GM19238 (cell line): ENCODE results near the gene ME1.
A peak's percentile ranks its signal among the peaks of the same experiment; 100 is the strongest.
"Not testable (repeated sequence)": the region's sequence is repeated elsewhere in the genome, so short reads cannot be mapped to it uniquely, and the experiment has no call there.

ENCODE experiments used
- DNase-seq: peaks from one replicate; pipeline ENCODE4 v3.0.0; 2011; ENCODE audit warnings: low spot score; ENCODE audit not compliant: insufficient read length

ME1 gene

DNA sequence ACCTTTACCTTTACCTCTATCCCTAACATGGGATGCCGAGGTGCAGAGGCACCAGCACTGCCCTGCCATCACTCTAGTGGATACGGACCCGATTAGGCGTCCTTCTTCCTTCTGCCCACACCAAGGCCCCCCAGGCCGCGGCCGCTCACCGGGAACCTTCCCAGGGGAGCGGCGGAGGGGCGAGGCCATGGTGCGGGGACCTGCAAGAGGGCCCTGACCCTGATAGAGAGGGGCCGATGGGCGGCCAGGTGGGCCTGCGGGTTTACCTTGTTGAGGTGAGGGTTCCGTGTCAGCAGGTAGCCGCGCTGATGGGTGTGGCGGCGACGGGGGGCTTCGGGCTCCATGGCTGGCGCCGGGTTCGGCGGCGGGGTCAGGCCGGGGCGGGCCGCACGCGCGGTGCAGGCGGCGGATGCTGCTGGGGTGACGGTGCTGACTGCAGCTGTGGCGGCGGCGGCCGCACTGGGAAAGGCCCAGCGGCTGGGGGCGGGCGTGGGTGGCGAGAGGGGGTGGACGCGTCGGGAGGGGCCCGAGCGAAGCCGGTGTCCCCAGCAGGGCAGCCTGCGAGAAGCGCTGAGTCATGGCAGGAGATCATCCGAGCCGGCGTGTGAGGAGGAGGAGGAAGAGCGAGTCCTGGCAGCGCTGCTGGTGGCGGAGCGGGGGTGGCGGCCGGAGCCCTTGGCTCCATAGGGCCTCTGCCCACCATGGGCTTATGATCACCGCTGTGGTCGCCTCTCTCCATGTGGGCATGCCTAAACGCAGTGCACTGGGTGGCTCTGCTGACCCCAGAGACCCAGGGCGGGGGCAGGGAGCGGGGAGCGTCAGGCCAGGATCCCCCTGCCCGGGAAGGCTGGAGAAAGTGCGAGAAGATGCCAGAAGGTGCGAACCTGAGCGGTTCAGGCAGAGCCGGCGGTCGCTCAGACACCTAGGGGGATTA is at the start of gene ME1:
Gene ME1 (minus strand): TSS at position 441 of the 934 bp plus-strand sequence. CDS start 97 bp downstream, at position 344.
- DNase-seq = peak; percentile 49

DNA sequence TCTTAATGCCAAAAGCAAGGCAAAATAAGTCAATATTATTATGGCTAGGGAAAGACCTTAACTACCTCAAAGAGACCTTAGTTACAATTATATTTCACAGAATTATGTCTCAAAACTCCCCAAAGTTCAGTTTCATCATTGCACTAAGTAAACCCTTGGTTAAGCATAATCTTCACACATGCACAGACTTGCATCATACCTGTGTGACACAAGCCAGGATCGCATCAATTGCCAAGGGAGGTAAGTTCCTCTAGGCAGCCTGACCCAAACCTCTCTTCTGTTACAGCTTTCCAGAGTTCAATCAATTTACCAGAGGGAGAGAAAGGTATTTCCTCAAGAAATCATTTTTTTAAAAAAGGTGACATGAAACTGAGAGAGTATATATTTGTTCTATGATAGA is 49.6 kb upstream of the ME1 start:
- no peak for DNase-seq

GRCh38 chr6:83479389-83479788 is 48.5 kb upstream of the ME1 start:
- DNase-seq = no peak

GRCh38 chr6:83476971-83477370 is 46.1 kb upstream of the ME1 start:
- DNase-seq = no peak

DNA sequence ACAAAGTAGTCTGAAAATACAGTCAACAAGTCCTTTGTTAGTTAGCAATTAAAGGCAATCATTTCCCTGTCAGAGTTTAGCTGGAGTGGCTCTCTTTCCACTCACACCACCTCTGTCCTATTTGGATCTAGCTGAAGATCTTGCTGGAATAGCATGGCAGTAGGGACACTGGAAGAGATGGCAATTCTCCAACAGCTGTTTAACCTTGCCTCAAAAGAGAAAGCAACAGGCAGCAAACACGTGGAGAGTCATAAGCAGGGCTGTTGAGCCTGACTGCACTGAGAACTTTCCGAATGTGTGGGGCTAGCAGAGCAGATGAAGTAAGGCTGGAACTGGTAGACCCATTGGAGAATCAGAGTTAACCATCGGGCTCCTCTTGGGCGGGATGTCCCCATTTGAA is 43.5 kb upstream of the ME1 start:
- DNase-seq = no peak

DNA sequence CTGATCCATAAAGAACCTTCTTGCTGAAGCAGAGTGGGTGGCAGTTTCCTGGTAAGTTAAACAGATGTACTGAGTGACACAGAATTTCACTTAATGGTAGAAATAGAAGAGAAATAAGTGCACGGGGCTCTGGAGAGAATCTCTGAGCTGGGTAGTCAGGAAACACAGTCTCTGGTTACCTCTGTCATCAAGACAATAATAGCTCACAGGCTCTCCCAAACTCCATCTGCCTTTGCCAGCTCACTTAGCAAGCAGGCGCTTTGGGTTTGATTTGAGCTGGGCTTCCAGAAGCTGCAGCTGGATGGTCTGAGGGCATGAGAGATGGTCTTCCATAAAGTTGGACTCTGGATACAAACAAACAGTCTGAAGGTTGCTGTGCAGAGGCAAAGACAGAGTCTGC is 41.9 kb upstream of the ME1 start:
- no peak for DNase-seq

GRCh38 chr6:83470587-83470986 is 39.7 kb upstream of the ME1 start:
- DNase-seq = no peak

GRCh38 chr6:83470001-83470400 is 39.1 kb upstream of the ME1 start:
- DNase-seq = no peak

GRCh38 chr6:83467620-83468036 is 36.8 kb upstream of the ME1 start:
- no peak for DNase-seq

DNA sequence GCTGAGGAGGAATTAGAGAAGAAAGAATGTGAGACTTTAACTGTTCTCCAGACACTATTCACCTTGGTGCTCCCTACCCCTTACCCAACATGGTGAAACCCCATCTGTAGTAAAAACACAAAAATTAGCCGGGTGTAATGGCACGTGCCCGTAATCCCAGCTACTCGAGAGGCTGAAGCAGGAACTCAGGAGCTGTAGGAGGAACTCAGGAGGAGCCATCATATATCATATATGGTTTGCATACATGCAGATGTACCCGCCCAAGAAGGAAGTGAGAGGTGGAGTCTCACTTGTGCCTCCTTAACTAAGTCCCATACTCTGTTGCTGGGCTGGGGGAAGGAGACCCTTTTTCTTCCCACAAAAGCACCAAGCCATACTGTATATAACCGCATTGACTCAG is 35.5 kb upstream of the ME1 start:
- no peak for DNase-seq

- DNase-seq = no peak
Observed at GRCh38 chr6:83464381-83465140, 33.7 kb upstream of the ME1 start.

DNA sequence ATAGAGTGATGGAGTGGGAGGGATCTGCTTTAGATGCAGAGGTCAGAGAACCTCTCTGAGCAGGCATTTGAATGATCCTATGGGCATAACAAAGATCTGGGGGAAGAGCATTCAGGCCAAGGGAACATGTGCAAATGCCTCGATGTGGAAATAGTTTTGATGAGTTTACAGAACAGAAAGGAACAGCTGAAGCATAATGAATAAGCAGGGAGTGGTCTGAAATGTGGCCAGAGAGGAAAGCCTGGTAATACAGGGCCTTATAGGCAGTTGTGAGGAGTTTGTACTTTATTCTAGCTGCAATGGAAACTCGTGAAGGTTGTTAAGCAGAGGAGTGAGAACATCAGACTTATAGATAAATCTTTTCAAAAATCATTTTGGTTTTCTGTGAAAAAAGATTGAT is 33.0 kb upstream of the ME1 start:
- no peak for DNase-seq

GRCh38 chr6:83462524-83462923 is 31.7 kb upstream of the ME1 start:
- no peak for DNase-seq

GRCh38 chr6:83461438-83461837 is 30.6 kb upstream of the ME1 start:
- DNase-seq = no peak

- no peak for DNase-seq
Observed at GRCh38 chr6:83459663-83460062, 28.8 kb upstream of the ME1 start.

DNA sequence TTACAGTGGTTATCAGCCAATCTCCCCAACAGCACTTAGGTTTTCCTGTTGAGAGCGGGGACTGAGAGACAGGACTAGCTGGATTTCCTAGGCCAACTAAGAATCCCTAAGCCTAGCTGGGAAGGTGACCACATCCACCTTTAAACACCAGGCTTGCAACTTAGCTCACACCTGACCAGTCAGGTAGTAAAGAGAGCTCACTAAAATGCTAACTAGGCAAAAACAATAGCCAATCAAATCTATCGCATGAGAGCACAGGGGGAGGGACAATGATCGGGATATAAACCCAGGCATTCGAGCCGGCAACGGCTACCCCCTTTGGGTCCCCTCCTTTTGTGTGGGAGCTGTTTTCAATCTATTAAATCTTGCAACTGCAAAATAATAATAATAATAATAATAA is 19.2 kb upstream of the ME1 start:
- DNase-seq = not testable (repeated sequence)

DNA sequence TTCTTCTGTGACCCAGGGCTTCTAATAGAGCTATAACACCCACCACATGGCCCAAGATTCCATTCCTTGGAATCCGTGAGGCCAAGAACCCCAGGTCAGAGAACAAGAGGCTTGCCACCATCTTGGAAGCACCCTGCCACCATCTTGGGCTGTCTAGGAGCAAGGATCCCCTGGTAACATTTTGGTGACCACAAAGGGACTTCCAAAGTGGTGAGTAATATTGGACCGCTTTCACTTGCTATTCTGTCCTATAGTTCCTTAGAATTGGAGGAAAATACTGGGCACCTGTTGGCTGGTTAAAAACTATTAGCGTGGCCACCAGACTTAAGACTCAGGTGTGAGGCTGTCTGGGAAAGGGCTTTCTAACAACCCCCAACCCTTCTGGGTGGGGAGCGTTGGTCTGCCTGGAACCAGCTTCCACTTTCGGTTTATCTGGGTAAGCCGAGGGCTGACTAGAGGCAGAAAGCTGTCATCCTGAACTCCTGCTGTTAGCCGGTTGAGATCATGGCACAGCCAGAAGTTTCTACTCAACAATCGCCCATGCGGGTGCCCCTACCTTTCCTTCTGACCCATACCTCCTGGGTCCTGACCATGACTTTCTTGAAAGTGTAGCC is 13.3 kb upstream of the ME1 start:
- DNase-seq = not testable (repeated sequence)

- DNase-seq = no peak
Observed at GRCh38 chr6:83443516-83443915, 12.7 kb upstream of the ME1 start.

DNA sequence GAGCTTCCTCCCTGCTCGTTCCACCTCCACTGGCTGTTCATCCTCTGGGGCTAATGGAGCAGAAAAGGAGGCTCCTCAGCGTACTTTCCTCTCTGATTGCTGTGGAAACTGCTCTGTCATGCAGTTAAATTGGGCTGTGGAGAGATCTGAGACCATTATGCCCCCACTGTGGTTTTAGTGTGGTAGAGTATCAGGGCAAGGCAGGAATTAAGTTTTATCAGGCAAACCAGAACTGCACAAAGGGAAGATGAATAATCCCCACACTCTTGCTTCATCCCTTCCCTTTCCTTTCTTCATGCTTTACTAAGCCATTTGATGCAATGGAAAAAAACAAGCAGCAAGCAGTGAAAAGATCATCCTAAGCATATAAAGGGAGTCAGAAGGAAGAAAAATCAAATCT is 11.9 kb upstream of the ME1 start:
- no peak for DNase-seq

GRCh38 chr6:83439201-83439600 is 8.3 kb upstream of the ME1 start:
- DNase-seq = no peak

GRCh38 chr6:83436674-83437073 is 5.8 kb upstream of the ME1 start:
- DNase-seq = no peak

DNA sequence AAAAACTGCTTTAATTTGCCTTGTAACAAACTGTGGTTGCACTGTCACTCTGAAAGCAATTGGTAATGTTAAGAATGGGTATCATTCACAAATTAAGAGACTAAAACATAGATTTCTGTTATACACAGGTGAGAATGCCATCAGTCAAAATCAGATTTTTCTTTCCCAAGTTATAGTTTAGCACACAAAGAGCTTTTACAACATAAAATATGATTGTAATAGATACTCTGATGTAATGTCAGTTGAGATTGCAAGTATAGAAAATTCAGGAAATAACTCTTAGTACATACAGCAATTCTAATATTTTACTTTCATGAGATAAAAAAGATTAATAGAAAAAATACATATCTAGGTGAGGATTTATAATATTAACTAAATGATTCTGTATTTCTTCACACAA is 2.3 kb upstream of the ME1 start:
- DNase-seq = no peak
